GM18868 (cell line): Measurements from ENCODE around the gene CX3CL1.

ENCODE experiments used
- ATAC-seq: cut with Tn5 transposase; IDR thresholded peaks from one replicate; pipeline ENCODE4 v1.9.1; 2021; ENCODE audit warnings: mild to moderate bottlenecking, moderate library complexity; ENCODE audit not compliant: unreplicated experiment

The CX3CL1 gene

GRCh38 chr16:57403965-57404817, 31.9 kb downstream of the CX3CL1 start, which contains the start of gene CCL17:
Gene CCL17, plus strand, starts transcription at chr16:57404767. Its CDS starts 9,166 bp downstream, at chr16:57413933.
- ATAC-seq, result no peak

- no peak for ATAC-seq
Measured at GRCh38 chr16:57405097-57405496, 32.8 kb downstream of the CX3CL1 start.

DNA sequence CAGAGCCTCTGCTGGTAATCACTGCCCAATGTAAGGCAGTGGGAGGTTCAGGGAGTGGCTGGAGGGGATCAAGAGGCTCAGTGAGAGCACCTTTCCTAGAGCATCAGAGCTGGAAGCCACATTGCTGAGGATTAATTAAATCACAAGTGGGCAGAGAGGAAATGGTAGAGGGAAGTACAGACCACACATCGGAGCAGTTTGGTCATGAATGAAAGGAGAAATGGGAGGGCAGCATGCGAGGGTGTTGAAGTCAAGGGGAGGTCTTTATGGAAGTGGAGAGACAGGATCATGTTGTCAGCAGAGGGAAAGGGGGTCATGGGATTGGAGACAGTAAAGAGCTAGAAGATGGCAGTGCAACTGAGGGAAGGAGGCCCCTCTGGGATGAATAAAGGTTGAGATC, 34.6 kb downstream of the CX3CL1 start:
- ATAC-seq, result no peak

DNA sequence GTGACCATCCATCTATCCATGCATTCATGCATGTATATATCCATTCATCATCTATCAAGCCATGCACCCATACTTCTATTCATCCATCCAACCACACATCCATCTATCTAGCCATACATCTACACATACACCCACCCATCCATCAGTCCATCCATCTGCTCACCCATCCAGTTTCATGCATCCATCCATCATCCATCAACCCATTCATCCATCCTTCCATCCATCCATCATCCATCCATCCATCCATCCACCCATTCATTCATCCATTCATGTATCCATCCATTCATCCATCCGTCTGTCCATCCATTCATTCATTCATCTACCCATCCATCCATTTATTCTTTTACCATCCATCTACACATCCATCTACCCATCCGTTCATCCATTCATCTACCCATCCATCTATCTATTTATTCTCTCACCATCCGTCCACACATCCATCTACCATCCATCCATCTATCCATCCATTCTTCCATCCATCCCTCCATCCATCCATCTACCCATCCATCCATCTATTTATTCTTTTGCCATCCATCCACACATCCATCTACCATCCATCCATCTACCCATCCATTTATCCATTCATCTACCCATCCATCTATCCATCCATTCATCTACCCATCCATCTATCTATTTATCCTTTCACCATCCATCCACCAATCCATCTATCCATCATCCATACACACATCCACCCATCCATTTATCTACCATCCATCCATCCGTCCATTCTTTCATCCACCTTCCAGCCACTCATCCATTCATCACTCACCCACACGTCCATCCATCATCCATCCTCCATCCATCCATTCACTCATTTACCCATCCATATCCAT, 35.4 kb downstream of the CX3CL1 start:
- ATAC-seq, result no peak

GRCh38 chr16:57409065-57409464, 36.8 kb downstream of the CX3CL1 start:
- no peak for ATAC-seq

- no peak for ATAC-seq
Measured at GRCh38 chr16:57409870-57410587, 37.7 kb downstream of the CX3CL1 start.

GRCh38 chr16:57411362-57411976, 39.2 kb downstream of the CX3CL1 start:
- peak; percentile 45 for ATAC-seq

DNA sequence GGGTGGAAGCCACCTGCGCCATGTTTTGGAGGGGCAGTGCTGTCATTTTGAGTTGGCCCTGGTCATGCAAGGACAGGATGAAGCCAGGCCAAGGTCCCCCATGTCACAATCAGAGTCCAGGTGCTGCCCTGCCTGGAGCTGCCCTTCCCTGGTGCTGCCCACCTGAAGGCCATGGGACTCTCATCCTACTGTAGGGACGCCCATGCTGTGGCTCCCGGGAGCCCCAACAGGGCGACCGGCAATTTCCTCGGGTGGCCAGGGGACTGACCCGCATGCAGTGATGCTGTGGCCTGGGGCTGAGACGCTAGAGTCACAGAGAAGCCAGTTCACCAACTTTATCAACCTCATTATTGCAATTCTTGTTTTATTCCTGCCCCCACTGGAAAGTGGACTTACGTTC, 40.3 kb downstream of the CX3CL1 start:
- ATAC-seq, result no peak

DNA sequence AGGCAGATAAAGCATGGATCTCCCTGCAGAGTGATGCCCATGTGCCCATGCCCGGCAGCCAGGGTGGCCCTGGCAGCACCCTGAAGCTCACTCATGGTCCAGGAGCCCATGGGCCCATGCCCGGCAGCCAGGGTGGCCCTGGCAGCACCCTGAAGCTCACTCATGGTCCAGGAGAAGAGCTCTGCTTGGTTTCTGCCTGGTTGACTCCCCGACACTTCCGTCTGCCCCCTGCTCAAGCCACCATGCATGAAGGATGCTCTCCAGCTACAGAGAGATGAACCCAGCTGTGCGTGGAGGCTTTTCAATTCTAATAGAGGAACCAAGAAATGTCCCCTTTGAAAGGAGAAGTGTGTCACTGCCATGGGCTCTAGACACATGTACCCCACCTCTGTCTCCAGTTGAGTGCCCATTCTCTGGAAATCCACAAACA, 41.0 kb downstream of the CX3CL1 start:
- ATAC-seq, result peak; percentile 81

DNA sequence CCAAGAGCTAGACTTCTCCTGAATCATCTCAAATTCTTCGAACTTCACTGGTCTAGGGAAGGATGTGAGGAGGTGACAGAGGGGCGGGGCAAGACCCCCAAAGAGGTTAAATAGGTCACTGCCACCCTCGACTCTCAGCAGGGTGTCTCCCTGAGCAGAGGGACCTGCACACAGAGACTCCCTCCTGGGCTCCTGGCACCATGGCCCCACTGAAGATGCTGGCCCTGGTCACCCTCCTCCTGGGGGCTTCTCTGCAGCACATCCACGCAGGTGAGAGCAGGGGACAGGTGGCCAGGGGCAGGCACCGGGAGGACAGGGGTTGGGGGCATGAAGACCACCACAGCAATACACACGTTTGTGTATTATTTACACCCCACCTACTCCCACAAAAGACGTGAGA, 41.4 kb downstream of the CX3CL1 start:
- no peak for ATAC-seq

GRCh38 chr16:57416084-57416483, 43.8 kb downstream of the CX3CL1 start:
- no peak for ATAC-seq

- ATAC-seq, result no peak
Measured at GRCh38 chr16:57419506-57419905, 47.2 kb downstream of the CX3CL1 start.

DNA sequence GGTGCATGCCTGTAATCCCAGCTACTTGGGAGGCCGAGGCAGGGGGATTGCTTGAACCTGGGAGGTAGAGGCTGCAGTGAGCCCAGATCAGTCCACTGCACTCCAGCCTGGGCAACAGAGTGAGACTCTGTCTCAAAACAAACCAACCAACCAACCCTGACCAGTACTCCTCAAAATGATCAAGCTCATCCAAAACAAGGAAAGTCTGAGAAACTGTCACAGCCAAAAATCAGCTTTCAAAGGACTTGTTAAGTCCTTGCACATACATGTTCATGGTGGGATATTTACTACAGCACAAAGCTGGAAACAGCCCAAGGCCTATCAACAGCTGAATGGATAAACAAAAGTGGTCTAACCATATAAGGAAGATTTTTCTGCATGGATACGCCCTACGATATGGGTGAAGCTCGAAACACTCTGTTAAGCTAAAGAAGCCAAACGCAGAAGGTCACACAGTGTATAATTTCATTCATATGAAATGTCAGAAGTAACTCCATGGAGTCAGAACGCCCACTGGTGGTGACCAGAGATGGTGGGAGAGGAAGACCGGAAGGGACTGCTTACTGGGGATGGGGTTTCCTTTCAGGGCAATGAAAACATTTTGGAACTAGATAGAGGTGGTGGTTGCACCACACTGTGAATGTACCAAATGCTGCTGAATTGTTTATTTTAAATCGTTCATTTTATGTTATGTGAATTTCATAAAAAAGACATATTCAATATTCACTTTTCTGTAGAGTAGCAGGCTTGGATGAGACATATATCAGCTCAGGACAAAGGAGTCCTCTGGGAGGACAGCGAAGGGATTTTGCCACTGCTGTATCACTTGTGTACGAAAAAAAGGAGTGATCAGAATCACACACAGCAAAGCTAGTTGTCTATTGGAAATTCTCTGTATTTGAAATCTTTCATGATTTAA, 50.0 kb downstream of the CX3CL1 start:
- ATAC-seq, result no peak

DNA sequence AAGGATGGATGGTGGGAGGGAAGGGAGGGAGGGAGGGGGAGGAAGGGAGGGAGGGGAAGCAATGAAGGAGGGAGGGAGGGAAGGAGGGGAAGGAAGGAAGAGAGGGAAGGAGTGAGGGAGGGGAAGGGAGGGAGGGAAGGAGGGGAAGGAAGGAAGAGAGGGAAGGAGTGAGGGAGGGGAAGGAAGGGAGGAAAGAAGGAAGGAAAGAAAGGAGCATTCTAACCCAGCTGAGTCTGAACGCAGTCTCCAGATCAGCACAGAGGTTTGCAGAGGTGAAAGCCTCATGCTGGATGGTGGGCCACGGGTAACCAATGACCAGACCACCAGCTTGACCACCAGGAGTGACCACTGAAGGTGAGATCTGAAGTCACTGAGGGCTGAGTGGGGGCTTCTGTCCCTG, 50.9 kb downstream of the CX3CL1 start:
- ATAC-seq, result no peak

DNA sequence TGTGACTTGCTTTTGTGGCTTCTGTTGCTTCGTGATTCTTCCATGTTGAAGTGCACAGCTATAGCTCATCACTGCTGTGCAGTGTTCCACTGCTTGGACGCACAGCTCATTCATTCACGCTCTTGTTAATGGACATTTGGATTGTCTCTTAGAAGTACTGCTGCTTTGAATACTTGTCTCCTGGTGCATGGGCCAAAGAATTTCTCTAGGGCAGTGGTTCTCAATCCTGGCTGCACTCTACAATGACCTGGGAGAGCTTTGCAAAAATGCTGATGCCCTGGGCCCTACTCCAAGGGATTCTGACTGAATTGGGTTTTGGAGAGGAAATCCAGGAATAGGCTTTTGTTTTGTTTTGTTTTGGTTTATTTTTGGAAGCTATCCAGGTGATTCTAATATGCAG, 52.3 kb downstream of the CX3CL1 start:
- no peak for ATAC-seq

DNA sequence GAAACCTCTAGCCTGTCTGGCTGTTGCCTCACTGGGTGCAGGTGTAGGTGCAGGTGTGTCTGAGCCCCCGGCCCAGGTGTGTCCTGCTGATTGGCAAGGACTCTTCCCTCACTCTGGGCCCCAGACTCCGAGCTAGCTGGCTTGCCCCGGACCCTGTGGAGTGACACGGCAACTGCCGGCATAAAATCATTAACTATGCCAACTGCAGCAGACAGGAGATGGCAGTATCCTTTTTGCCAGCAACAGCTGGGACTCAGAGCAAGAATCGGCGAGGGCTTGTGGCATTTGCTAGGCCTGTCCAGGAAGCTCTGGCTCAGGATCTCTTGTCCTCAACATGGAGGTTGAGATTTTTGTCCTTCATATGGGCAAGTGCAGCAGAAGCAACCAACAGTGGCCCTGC, 54.1 kb downstream of the CX3CL1 start:
- ATAC-seq, result no peak

DNA sequence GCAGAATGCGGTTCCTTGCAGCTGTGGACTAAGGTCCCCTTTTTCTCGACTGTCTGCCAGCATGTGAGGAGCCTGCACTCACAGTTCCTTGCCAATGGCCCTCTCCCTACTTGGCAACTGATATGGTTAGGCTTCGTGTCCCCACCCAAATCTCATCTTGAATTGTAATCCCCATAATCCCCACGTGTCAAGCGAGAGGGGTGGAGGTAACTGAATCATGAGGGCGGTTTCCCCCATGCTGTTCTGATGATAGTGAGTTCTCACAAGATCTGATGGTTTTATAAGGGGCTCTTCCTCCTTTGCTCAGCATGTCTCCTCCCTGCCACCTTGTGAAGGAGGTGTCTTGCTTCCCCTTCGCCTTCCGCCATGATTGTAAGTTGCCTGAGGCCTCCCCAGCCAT, 55.0 kb downstream of the CX3CL1 start:
- ATAC-seq, result no peak

DNA sequence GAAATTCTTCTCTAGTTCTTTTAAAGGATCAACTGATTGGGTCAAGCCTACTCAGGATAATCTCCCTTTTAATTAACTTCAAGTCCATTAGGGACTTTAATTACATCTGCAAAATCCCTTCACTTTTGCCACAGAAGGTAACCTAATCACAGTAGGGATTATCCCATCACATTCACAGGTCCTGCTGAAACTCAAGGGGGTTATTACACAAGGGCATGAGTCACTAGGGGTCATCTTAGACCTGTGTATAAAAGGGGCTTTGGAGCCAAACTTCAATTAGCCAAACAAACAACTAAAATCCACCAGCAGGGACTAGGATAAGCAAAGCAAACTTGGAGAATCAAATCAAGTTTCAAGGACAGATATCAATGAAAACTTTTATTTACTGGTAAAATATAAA, 55.5 kb downstream of the CX3CL1 start:
- ATAC-seq, result no peak

DNA sequence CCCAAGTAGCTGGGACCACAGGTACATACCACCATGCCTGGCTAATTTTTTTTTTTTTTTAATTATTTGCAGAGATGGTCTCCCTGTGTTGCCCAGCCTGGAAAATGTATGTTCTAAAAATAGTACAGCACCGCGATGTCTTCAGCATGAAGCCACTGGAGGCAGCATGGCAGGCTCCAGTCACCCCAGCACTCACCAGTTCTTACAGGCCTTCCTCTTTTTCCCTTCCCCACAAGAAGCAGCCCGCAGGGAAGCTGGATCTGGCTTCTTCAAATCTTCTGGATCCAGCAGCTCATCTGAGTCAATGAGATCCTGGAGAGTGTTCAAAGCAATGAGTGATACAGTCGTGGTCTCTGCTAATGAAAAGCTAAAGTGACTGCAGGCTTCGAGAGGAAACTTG, 58.7 kb downstream of the CX3CL1 start:
- ATAC-seq, result no peak

- no peak for ATAC-seq
Measured at GRCh38 chr16:57432505-57432904, 60.2 kb downstream of the CX3CL1 start.
